ENCODE results near the gene TMEM198. TPM values are rescaled to one million over a fixed set of nuclear protein-coding genes. Genes with fewer than 3 reads are reported as not detected.

The TMEM198 gene
- total and polyA plus RNA-seq, 2 experiments from 2014 or later, result 5.6 to 13.7 TPM

- Mint-ChIP-seq H3K36me3 (ENCODE audit: low read depth) (no peaks in the 10 kb centered on the region; the same call in 2 of the 3 replicates), H3K4me3 (no peak overlapping the region), H3K4me1 (peaks cover 46% of the 10 kb centered on the region), H3K9me3 (no peaks in the 10 kb centered on the region), H3K27ac (no peak overlapping the region), H3K27me3 (ENCODE audit: insufficient read depth, low read depth, poor library complexity) (peaks cover 43% of the 10 kb centered on the region)
- Histone ChIP-seq H3F3A (replicated peaks; ENCODE audit: low read depth) (peaks cover 16% of the 10 kb centered on the region), H3K27ac (ENCODE audit: low read depth) (no peak overlapping the region), H3K4me3 (no peak overlapping the region), H3K4me1 (ENCODE audit: insufficient read depth) (peaks cover 20% of the 10 kb centered on the region), H2AFZ (no peak overlapping the region), H3K79me2 (replicated peaks; ENCODE audit: insufficient read depth) (no peaks in the 10 kb centered on the region), H3K36me3 (ENCODE audit: insufficient read depth) (no peaks in the 10 kb centered on the region; the same call in 1 of the 2 replicates), H4K20me1 (replicated peaks; ENCODE audit: insufficient read depth) (no peaks in the 10 kb centered on the region), H3K27me3 (ENCODE audit: insufficient read depth) (peaks cover 39% of the 10 kb centered on the region), H3K4me2 (no peak overlapping the region), H3K9me2 (ENCODE audit: insufficient read depth) (no peaks in the 10 kb centered on the region)
- DNase-seq (ENCODE audit: low spot score) (no peak), ATAC-seq (no peak)
- TF ChIP-seq NANOG (IDR thresholded peaks at IDR 0.05; ENCODE audit: borderline replicate concordance), result no peak
- no peak for TF ChIP-seq ZNF114 (CRISPR knock-in tag; IDR thresholded peaks at IDR 0.05)
- TF ChIP-seq, protein P1, sequence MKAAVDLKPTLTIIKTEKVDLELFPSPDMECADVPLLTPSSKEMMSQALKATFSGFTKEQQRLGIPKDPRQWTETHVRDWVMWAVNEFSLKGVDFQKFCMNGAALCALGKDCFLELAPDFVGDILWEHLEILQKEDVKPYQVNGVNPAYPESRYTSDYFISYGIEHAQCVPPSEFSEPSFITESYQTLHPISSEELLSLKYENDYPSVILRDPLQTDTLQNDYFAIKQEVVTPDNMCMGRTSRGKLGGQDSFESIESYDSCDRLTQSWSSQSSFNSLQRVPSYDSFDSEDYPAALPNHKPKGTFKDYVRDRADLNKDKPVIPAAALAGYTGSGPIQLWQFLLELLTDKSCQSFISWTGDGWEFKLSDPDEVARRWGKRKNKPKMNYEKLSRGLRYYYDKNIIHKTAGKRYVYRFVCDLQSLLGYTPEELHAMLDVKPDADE (IDR thresholded peaks at IDR 0.05), result no peak
- TF ChIP-seq, protein P2, sequence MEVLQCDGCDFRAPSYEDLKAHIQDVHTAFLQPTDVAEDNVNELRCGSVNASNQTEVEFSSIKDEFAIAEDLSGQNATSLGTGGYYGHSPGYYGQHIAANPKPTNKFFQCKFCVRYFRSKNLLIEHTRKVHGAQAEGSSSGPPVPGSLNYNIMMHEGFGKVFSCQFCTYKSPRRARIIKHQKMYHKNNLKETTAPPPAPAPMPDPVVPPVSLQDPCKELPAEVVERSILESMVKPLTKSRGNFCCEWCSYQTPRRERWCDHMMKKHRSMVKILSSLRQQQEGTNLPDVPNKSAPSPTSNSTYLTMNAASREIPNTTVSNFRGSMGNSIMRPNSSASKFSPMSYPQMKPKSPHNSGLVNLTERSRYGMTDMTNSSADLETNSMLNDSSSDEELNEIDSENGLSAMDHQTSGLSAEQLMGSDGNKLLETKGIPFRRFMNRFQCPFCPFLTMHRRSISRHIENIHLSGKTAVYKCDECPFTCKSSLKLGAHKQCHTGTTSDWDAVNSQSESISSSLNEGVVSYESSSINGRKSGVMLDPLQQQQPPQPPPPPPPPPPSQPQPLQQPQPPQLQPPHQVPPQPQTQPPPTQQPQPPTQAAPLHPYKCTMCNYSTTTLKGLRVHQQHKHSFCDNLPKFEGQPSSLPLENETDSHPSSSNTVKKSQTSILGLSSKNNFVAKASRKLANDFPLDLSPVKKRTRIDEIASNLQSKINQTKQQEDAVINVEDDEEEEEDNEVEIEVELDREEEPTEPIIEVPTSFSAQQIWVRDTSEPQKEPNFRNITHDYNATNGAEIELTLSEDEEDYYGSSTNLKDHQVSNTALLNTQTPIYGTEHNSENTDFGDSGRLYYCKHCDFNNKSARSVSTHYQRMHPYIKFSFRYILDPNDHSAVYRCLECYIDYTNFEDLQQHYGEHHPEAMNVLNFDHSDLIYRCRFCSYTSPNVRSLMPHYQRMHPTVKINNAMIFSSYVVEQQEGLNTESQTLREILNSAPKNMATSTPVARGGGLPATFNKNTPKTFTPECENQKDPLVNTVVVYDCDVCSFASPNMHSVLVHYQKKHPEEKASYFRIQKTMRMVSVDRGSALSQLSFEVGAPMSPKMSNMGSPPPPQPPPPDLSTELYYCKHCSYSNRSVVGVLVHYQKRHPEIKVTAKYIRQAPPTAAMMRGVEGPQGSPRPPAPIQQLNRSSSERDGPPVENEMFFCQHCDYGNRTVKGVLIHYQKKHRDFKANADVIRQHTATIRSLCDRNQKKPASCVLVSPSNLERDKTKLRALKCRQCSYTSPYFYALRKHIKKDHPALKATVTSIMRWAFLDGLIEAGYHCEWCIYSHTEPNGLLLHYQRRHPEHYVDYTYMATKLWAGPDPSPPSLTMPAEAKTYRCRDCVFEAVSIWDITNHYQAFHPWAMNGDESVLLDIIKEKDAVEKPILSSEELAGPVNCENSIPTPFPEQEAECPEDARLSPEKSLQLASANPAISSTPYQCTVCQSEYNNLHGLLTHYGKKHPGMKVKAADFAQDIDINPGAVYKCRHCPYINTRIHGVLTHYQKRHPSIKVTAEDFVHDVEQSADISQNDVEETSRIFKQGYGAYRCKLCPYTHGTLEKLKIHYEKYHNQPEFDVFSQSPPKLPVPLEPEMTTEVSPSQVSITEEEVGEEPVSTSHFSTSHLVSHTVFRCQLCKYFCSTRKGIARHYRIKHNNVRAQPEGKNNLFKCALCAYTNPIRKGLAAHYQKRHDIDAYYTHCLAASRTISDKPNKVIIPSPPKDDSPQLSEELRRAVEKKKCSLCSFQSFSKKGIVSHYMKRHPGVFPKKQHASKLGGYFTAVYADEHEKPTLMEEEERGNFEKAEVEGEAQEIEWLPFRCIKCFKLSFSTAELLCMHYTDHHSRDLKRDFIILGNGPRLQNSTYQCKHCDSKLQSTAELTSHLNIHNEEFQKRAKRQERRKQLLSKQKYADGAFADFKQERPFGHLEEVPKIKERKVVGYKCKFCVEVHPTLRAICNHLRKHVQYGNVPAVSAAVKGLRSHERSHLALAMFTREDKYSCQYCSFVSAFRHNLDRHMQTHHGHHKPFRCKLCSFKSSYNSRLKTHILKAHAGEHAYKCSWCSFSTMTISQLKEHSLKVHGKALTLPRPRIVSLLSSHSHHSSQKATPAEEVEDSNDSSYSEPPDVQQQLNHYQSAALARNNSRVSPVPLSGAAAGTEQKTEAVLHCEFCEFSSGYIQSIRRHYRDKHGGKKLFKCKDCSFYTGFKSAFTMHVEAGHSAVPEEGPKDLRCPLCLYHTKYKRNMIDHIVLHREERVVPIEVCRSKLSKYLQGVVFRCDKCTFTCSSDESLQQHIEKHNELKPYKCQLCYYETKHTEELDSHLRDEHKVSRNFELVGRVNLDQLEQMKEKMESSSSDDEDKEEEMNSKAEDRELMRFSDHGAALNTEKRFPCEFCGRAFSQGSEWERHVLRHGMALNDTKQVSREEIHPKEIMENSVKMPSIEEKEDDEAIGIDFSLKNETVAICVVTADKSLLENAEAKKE (CRISPR knock-in tag; IDR thresholded peaks at IDR 0.05), result no peak
- TF ChIP-seq, protein P3, sequence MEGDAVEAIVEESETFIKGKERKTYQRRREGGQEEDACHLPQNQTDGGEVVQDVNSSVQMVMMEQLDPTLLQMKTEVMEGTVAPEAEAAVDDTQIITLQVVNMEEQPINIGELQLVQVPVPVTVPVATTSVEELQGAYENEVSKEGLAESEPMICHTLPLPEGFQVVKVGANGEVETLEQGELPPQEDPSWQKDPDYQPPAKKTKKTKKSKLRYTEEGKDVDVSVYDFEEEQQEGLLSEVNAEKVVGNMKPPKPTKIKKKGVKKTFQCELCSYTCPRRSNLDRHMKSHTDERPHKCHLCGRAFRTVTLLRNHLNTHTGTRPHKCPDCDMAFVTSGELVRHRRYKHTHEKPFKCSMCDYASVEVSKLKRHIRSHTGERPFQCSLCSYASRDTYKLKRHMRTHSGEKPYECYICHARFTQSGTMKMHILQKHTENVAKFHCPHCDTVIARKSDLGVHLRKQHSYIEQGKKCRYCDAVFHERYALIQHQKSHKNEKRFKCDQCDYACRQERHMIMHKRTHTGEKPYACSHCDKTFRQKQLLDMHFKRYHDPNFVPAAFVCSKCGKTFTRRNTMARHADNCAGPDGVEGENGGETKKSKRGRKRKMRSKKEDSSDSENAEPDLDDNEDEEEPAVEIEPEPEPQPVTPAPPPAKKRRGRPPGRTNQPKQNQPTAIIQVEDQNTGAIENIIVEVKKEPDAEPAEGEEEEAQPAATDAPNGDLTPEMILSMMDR (conservative IDR thresholded peaks at IDR 0.05; ENCODE audit: low read depth in 2 of 2), result no peak
- no peak for TF ChIP-seq STAT1 (IDR thresholded peaks at IDR 0.05; ENCODE audit: unreplicated experiment)
- TF ChIP-seq ZNF331 (CRISPR knock-in tag; IDR thresholded peaks at IDR 0.05; ENCODE audit: low read depth), result no peak
- no peak for TF ChIP-seq EZH2 (IDR thresholded peaks at IDR 0.05; ENCODE audit: low read depth, unreplicated experiment)
- TF ChIP-seq EZH2phosphoT487 (IDR thresholded peaks at IDR 0.05; ENCODE audit: unreplicated experiment), result no peak
- TF ChIP-seq REST (IDR thresholded peaks at IDR 0.05; ENCODE audit: unreplicated experiment), result no peak
- TF ChIP-seq JUNB (IDR thresholded peaks at IDR 0.05; ENCODE audit: unreplicated experiment), result no peak
- TF ChIP-seq POLR2AphosphoS5 (IDR thresholded peaks at IDR 0.05; ENCODE audit: low read depth), result no peak
Observed at GRCh38 chr2:219527472-219527871, 16.4 kb upstream of the TMEM198 start.

All from GM23338 (cell line).